Spinal cord (tissue), 10 donors: ENCODE data around the gene PTTG1IP2. TPM values are rescaled to one million over a fixed set of nuclear protein-coding genes. Genes with fewer than 3 reads are reported as not detected.
"Not testable (repeated sequence)": the region's sequence is repeated elsewhere in the genome, so short reads cannot be mapped to it uniquely, and the experiment has no call there.

Experiments
- DNase-seq, 6 donors: peaks; one replicate each; pipeline versions ENCODE4 v3.0.0 to v3.0.0-alpha.2; 2013 to 2015; ENCODE audit warnings: low spot score in 6 of 6, low read depth in 4 of 6
- H3K27ac ChIP-seq: one replicate; pipeline ENCODE4 v1.5.1; 2013; ENCODE audit warnings: low read depth, low read length, control low read depth
- H3K27me3 ChIP-seq: one replicate; pipeline ENCODE4 v1.6.1; 2013; ENCODE audit warnings: low read length; ENCODE audit not compliant: control insufficient read depth, insufficient read depth
- H3K36me3 ChIP-seq: one replicate; pipeline ENCODE4 v1.6.1; 2013; ENCODE audit warnings: low read length; ENCODE audit not compliant: control insufficient read depth, insufficient read depth
- H3K4me1 ChIP-seq: one replicate; pipeline ENCODE4 v1.6.1; 2013; ENCODE audit warnings: low read length; ENCODE audit not compliant: control insufficient read depth, insufficient read depth
- H3K4me3 ChIP-seq: one replicate; pipeline ENCODE4 v1.5.1; 2013; ENCODE audit warnings: low read depth, low read length, control low read depth
- H3K9me3 ChIP-seq: one replicate; pipeline ENCODE4 v1.6.1; 2013; ENCODE audit warnings: low read length; ENCODE audit not compliant: control insufficient read depth, insufficient read depth
- WGBS: methylation state at CpG from one replicate; pipeline ENCODE4 v1.1.5; 2013; ENCODE audit warnings: missing lambda C conversion rate; ENCODE audit not compliant: insufficient coverage; 5-methylcytosine and 5-hydroxymethylcytosine counted together
- polyA plus RNA-seq, 2 donors: library from polyadenylated mRNA; unstranded; fragments of 120-200 nt; gene quantifications; one replicate each; pipeline ENCODE4 v1.2.1, GENCODE V29; 2013; ENCODE audit not compliant: insufficient read length in 2 of 2
- total RNA-seq, 2 donors: library from RNA; depleted of rRNA in 1 of 2; stranded (reverse); fragments of 120-200 nt in 1 of 2; fragments of >200 nt in 1 of 2; gene quantifications; one replicate each; pipeline versions ENCODE4 v1.2.3 to v1.2.4, GENCODE V29; 2013 to 2014
- donor health status: healthy.

Gene PTTG1IP2
- total and polyA plus RNA-seq, 4 donors: not detected

DNA sequence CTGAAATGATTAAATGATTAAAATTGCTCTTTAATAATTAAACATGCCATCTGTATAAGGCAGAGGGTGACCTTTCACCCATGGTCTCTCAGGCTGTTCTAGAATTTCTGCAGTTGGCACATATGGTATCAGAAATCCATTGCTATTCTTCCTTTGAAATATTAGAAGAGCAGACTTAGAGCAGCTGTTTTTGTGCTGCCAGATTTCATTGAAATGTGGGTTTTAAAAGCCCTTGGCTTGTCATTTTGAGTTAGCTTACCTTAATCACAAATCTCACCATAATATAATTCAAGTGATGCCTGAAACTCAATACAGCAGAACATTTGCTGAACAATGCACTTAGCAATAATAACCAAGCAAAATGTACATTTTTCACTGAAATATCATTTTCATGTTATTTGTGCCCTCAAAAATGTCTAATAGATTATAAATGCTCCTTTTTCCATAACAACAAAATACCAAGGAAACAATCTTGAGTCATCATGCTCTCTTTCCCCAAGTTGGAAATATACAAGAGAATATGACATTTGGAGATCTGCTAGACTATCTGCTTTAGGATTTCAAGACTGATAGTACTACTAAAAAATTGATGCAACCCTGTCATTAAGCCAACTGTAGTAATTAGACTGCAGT, 16.1 kb upstream of the PTTG1IP2 start:
- Histone ChIP-seq H3K27me3 (no peaks in the 10 kb centered on the region), H3K36me3 (no peaks in the 10 kb centered on the region), H3K4me3 (no peak overlapping the region), H3K27ac (no peak overlapping the region), H3K9me3 (no peaks in the 10 kb centered on the region), H3K4me1 (no peaks in the 10 kb centered on the region)
- peak in 1 of 6 donors; percentile 4 for DNase-seq

DNA sequence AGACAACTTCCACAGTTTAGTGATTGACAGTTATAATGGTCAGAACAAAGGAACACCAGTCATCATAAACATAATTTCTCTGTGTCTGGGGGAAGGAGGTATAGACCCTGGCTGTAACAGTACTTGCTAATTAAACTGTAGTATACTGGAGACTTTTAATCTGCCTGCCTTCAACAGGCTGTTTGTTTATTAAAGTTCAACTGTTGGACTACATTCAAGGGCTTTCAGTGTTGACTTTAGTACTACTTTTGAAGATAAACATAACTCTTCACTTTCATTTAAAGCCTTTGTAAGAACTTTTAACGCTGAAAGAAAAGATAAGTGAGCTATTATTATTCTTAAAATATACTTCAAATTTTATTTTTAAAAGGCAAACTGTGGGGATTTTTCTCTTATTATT, 15.5 kb upstream of the PTTG1IP2 start:
- Histone ChIP-seq H3K4me3 (no peak overlapping the region), H3K27ac (no peak overlapping the region), H3K9me3 (no peaks in the 10 kb centered on the region), H3K27me3 (no peaks in the 10 kb centered on the region), H3K36me3 (no peaks in the 10 kb centered on the region), H3K4me1 (no peaks in the 10 kb centered on the region)
- no CpG with 5 or more reads among the region's 1 CpG for WGBS
- no peak for DNase-seq

DNA sequence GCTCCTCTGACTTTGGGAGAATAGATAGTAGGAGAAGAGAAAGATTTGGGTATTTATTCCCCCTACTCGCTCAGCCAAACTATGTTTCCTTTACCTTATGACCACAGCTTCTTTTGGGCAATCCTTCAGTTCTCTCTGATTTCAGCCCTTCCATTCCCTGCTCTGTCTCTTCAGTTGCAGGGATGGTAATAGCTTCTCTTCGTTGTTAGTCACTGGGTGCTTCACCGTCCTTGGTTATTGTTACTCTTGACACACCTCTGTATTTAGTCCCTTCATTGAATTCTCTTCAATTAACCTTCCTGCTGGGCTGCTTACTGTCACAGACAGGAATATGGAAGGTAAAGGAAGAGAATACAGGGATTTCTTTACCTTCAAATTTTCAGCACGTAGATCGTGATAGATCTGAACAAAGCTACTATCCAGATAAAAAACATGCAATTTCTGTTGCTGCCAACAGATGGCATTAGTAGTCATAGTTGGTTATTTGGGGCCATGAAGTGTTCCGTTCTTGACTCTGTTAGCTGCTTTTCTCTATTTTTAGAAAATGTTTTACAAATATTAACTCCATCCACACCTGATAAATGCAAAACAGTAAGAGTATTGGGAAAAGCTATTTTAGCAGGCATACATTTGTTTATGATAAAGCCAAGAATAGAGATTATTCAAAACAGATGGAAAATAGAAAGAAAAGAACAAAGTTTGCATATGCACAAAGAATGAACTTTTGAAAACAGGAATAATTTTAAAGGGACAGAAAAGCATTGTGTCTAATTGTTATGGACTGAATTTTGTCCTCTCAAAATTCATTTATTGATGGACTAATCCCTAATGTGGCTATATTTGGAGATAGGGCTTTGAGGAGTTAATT, 14.0 kb upstream of the PTTG1IP2 start:
- H3K4me1 ChIP-seq: no peaks in the 10 kb centered on the region
- H3K4me3 ChIP-seq: peak overlapping the region; percentile 20
- no peak overlapping the region for H3K27ac ChIP-seq
- H3K27me3 ChIP-seq: no peaks in the 10 kb centered on the region
- no CpG with 5 or more reads among the region's 6 CpGs for WGBS
- H3K9me3 ChIP-seq: no peaks in the 10 kb centered on the region
- peak; percentile 58 to 94 (median 64) for DNase-seq
- no peaks in the 10 kb centered on the region for H3K36me3 ChIP-seq

DNA sequence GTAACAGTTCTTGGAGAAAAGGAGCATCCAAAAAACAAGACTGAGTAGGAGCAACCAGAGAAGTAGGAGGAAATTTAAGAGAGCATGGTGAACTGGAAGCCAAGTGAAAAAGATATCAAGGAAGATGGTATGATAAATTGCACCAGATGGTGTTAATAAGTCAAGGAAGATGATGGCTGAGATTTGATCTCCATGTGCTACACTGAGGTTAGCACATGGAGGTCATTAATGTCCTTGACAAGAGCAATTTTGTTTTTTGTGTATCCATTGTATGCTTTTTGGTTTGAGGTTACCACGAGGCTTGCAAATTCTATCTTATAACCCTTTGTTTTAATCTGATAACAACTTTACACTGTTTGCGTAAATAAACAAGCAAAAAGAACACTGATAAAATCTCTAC, 11.3 kb upstream of the PTTG1IP2 start:
- H3K4me3 ChIP-seq: no peak overlapping the region
- no peak for DNase-seq

DNA sequence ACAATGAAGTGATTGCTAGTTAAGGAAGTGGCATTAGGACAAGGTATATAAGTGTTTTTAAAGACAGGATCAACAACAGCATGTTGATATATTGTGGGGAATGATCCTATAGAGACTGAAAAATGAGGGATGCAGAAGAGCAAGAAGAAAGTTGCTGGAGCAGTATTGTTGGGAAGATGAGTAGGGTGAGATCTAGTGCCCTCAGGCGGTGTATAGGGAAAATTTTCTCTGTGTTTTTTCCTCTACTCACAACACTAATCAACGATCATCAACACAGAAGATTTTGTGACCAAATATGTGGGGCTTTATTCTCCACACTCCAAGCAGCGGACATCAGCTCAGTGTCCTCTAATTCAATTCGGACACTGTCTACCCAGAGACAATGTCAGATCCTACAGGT, 9.6 kb upstream of the PTTG1IP2 start:
- Histone ChIP-seq H3K4me1 (no peaks in the 10 kb centered on the region), H3K27me3 (no peaks in the 10 kb centered on the region), H3K36me3 (no peaks in the 10 kb centered on the region), H3K27ac (no peak overlapping the region), H3K9me3 (peaks cover 5% of the 10 kb centered on the region), H3K4me3 (no peak overlapping the region)
- DNase-seq: no peak
- 63% methylated on average over 2 of the region's 4 CpGs for WGBS

More for the DNA sequence above, 11.3 kb upstream of the PTTG1IP2 start:
- Histone ChIP-seq H3K27me3 (no peaks in the 10 kb centered on the region), H3K4me1 (no peaks in the 10 kb centered on the region), H3K27ac (no peak overlapping the region), H3K9me3 (no peaks in the 10 kb centered on the region), H3K36me3 (no peaks in the 10 kb centered on the region)
- WGBS: no CpG with 5 or more reads among the region's 2 CpGs

DNA sequence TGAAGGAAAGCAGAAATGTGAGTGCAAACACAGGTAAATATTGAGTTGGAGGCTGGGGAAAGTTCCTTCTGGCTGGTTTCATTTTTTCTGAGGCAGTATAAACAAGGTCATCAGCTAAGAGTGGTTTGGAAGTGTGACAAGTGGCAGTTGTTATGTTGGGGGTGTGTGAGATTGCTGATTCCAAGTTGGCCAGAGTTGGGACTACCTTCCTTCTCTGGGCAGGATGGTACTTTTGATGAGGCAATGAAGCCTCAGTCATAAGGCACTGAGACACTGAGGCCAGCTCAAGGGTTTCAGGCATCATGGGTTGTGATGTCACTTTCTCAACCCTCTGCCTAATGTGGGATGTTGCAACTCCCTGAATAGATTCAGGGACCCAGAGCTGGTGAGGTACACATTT, 8.2 kb upstream of the PTTG1IP2 start:
- no peak for DNase-seq
- H3K27ac ChIP-seq: no peak overlapping the region
- no peaks in the 10 kb centered on the region for H3K27me3 ChIP-seq
- no peak overlapping the region for H3K4me3 ChIP-seq
- peaks cover 5% of the 10 kb centered on the region for H3K9me3 ChIP-seq
- no peaks in the 10 kb centered on the region for H3K4me1 ChIP-seq
- no peaks in the 10 kb centered on the region for H3K36me3 ChIP-seq

DNA sequence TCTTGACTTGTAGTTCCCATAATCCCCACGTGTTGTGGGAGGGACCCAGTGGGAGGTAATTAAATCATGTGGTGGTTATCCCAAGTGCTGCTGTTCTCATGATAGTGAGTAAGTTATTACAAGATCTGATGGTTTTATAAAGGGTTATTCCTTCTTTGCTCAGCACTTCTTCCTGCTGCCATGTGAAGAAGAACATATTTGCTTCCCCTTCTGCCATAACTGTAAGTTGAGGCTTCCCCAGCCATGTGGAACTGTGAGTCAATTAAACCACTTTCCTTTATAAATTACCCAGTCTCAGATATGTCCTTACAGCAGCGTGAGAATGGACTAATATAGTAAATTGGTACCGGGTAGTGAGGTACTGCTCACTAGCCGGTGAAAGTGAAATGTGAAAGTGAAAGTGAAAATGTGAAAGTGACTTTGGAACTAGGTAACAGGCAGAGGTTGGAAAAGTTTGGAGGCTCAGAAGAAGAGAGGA, 6.2 kb upstream of the PTTG1IP2 start:
- not testable (repeated sequence) for H3K36me3 ChIP-seq, H3K9me3 ChIP-seq, H3K4me1 ChIP-seq, H3K27ac ChIP-seq, H3K27me3 ChIP-seq, DNase-seq, H3K4me3 ChIP-seq
- WGBS: 97% methylated on average over 3 of the region's 4 CpGs

DNA sequence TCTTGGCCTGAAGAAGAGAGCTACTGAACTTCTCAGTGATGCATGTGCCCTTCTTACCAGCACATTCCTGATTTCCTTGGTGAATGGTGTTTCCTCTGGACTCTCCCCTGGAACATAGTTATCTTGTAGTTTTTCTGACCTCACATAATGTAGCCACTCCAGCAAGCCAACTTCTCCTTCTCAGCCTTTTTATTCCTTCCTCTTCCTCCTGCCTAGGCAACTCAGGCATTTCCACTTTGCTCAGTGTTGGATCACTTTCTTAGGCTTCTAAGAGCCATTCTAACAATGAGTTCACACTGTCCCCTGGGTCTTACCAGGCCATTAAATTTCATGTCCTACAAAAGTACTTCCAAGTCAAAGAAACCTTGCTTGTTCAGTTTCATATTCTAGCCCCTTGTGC, 3.6 kb upstream of the PTTG1IP2 start:
- no peak overlapping the region for H3K27ac ChIP-seq
- no peak overlapping the region for H3K4me3 ChIP-seq
- H3K9me3 ChIP-seq: peaks cover 5% of the 10 kb centered on the region
- no peak for DNase-seq
- H3K36me3 ChIP-seq: no peaks in the 10 kb centered on the region
- H3K27me3 ChIP-seq: no peaks in the 10 kb centered on the region
- no peaks in the 10 kb centered on the region for H3K4me1 ChIP-seq

DNA sequence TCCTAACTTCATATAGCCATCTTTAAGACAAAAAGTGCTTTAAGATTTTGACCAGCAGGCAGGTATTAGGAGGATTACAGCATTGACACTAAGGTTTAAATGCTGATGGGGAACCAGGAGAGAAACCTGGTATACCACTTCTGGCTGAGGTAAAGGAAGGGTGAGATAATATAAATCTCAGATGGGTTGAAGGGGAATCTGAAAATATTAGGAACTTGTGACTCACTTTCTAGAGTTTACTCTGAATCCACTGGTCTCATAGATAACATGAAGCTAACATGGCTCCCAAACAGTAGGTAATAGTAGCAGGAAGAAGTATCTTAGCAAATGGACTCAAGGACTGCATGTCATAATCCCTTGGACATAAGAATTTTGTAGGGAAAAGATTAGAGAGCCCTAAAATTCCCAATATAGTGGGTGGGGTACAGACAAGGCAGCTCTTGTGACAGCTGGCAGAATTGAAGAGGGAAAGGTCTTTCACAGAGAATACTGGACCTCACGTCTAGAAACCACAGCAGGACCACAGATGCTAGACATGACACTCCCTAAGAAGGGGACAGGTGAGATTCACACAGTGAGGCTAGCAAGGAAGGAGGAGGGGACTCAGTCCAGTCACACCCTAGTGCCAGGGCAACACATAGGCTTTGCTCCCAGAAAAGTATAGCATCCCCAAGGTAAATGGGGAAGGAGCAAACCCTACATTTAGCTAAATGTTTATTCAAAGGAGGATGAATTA, 3.5 kb downstream of the PTTG1IP2 start:
- Histone ChIP-seq H3K27me3 (no peaks in the 10 kb centered on the region), H3K36me3 (no peaks in the 10 kb centered on the region), H3K27ac (no peak overlapping the region), H3K4me1 (no peaks in the 10 kb centered on the region), H3K9me3 (no peaks in the 10 kb centered on the region), H3K4me3 (no peak overlapping the region)
- DNase-seq: no peak
- WGBS: no CpG with 5 or more reads among the region's 1 CpG
